GM23338 (cell line): ENCODE measurements around the gene CHRM4. TPM values are rescaled to one million over a fixed set of nuclear protein-coding genes. Genes with fewer than 3 reads are reported as not detected.

Experiments used
- ATAC-seq: fragments of 200-7000 bp; cut with Tn5 transposase; 3 replicates; pipeline ENCODE4 v1.9.1; 2020
- DNase-seq: peaks from one replicate; pipeline ENCODE4 v3.0.0-alpha.2; 2015; ENCODE audit warnings: low spot score
- H2AFZ ChIP-seq: fragments of 200-600 bp; sonication (generic); 2 replicates; pipeline ENCODE4 v1.8.0; 2016; ENCODE audit warnings: antibody characterized with exemption, mild to moderate bottlenecking, moderate library complexity
- H3F3A ChIP-seq: fragments of 200-600 bp; sonication (generic); replicated peaks from 2 replicates; pipeline ENCODE4 v1.8.0; 2017; ENCODE audit warnings: antibody characterized with exemption, mixed run types, low read depth
- H3K27ac ChIP-seq: fragments of 200-600 bp; sonication (generic); 2 replicates; pipeline ENCODE4 v1.6.1; 2016; ENCODE audit warnings: low read depth
- H3K27me3 ChIP-seq: fragments of 200-600 bp; sonication (generic); 2 replicates; pipeline ENCODE4 v1.8.0; 2016; ENCODE audit warnings: mild to moderate bottlenecking, mixed run types, moderate library complexity; ENCODE audit not compliant: insufficient read depth
- H3K36me3 ChIP-seq: fragments of 200-600 bp; sonication (generic); 2 replicates; pipeline ENCODE4 v1.8.0; 2016; ENCODE audit warnings: mild to moderate bottlenecking; ENCODE audit not compliant: insufficient read depth
- H3K4me1 ChIP-seq: fragments of 200-600 bp; sonication (generic); 2 replicates; pipeline ENCODE4 v1.8.0; 2016; ENCODE audit warnings: mild to moderate bottlenecking, moderate library complexity; ENCODE audit not compliant: insufficient read depth
- H3K4me2 ChIP-seq: fragments of 200-600 bp; sonication (generic); 2 replicates; pipeline ENCODE4 v1.7.1; 2017; ENCODE audit warnings: mixed run types
- H3K4me3 ChIP-seq: fragments of 200-600 bp; sonication (generic); 2 replicates; pipeline ENCODE4 v1.6.1; 2016; ENCODE audit warnings: mixed run types
- H3K79me2 ChIP-seq: fragments of 200-600 bp; sonication (generic); replicated peaks from 2 replicates; pipeline ENCODE4 v1.8.0; 2017; ENCODE audit warnings: mild to moderate bottlenecking; ENCODE audit not compliant: insufficient read depth
- H3K9me2 ChIP-seq: fragments of 200-600 bp; sonication (generic); 2 replicates; pipeline ENCODE4 v1.8.0; 2017; ENCODE audit not compliant: insufficient read depth
- H4K20me1 ChIP-seq: fragments of 200-600 bp; sonication (generic); replicated peaks from 2 replicates; pipeline ENCODE4 v1.8.0; 2017; ENCODE audit warnings: mild to moderate bottlenecking; ENCODE audit not compliant: insufficient read depth
- H3K27ac Mint-ChIP-seq: 2 replicates; pipeline ENCODE4 v1.8.0; 2020; ENCODE audit warnings: inconsistent platforms, mild to moderate bottlenecking, moderate library complexity, mixed read lengths
- H3K27me3 Mint-ChIP-seq: 3 replicates; pipeline ENCODE4 v1.8.0; 2022; ENCODE audit warnings: low read depth, mild to moderate bottlenecking, moderate library complexity, mixed read lengths, inconsistent platforms; ENCODE audit not compliant: insufficient read depth, poor library complexity
- H3K36me3 Mint-ChIP-seq: 3 replicates; pipeline ENCODE4 v1.8.0; 2021; ENCODE audit warnings: low read depth, mild to moderate bottlenecking, inconsistent platforms, moderate library complexity, mixed read lengths
- H3K4me1 Mint-ChIP-seq: 3 replicates; pipeline ENCODE4 v1.8.0; 2020; ENCODE audit warnings: mild to moderate bottlenecking, inconsistent platforms, mixed read lengths
- H3K4me3 Mint-ChIP-seq: 3 replicates; pipeline ENCODE4 v1.8.0; 2021; ENCODE audit warnings: moderate library complexity, mild to moderate bottlenecking, inconsistent platforms, mixed read lengths
- H3K9me3 Mint-ChIP-seq: 3 replicates; pipeline ENCODE4 v1.8.0; 2020; ENCODE audit warnings: moderate library complexity, mild to moderate bottlenecking, inconsistent platforms, mixed read lengths
- CTCF ChIP-seq, 2 experiments: fragments of 200-600 bp in 1 of 2; sonication (generic) in 1 of 2; conservative IDR thresholded peaks; 2 replicates each; pipeline versions ENCODE4 v1.5.1 to v1.6.1; 2016 to 2017; ENCODE audit warnings: antibody characterized with exemption in 2 of 2, low read depth in 2 of 2, mild to moderate bottlenecking in 2 of 2, moderate library complexity in 1 of 2
- ETS1 ChIP-seq: IDR thresholded peaks from 2 replicates; pipeline ENCODE4 v1.6.1; 2016; ENCODE audit warnings: antibody characterized with exemption
- EZH2 ChIP-seq: fragments of 200-600 bp; sonication (generic); IDR thresholded peaks from one replicate; pipeline ENCODE4 v1.8.0; 2017; ENCODE audit warnings: antibody characterized with exemption, mild to moderate bottlenecking, low read depth; ENCODE audit not compliant: unreplicated experiment
- JUNB ChIP-seq: IDR thresholded peaks from one replicate; pipeline ENCODE4 v1.6.1; 2016; ENCODE audit warnings: antibody characterized with exemption; ENCODE audit not compliant: unreplicated experiment
- NANOG ChIP-seq: IDR thresholded peaks from 2 replicates; pipeline ENCODE4 v1.6.1; 2016; ENCODE audit warnings: antibody characterized with exemption, borderline replicate concordance
- POLR2AphosphoS5 ChIP-seq: IDR thresholded peaks from 2 replicates; pipeline ENCODE4 v1.6.1; 2016; ENCODE audit warnings: antibody characterized with exemption, low read depth
- REST ChIP-seq: IDR thresholded peaks from one replicate; pipeline ENCODE4 v1.6.1; 2018; ENCODE audit warnings: antibody characterized with exemption; ENCODE audit not compliant: unreplicated experiment
- STAT1 ChIP-seq: IDR thresholded peaks from one replicate; pipeline ENCODE4 v1.6.1; 2016; ENCODE audit warnings: antibody characterized with exemption; ENCODE audit not compliant: unreplicated experiment
- ZNF114 ChIP-seq: fragments of 250-450 bp; sonication (Bioruptor Pico); IDR thresholded peaks from 2 replicates; pipeline ENCODE4 v1.5.0; 2020; ENCODE audit warnings: mild to moderate bottlenecking, moderate library complexity
- ZNF462 ChIP-seq: fragments of 250-450 bp; sonication (Bioruptor Pico); IDR thresholded peaks from 2 replicates; pipeline ENCODE4 v1.5.0; 2020; ENCODE audit warnings: mild to moderate bottlenecking, moderate library complexity
- polyA plus RNA-seq: library from polyadenylated mRNA; unstranded; fragments of >200 nt; fragmentation: Nextera tagmentation; extraction: Ambion mirVana; gene quantifications from 2 replicates; pipeline ENCODE4 v1.2.1, GENCODE V29; 2016
- total RNA-seq: library from RNA; depleted of rRNA; stranded (reverse); fragments of >200 nt; shearing (Covaris generic); gene quantifications from 2 replicates; pipeline ENCODE4 v1.2.3, GENCODE V29; 2014

The CHRM4 gene
- total and polyA plus RNA-seq, 2 experiments from 2014 or later, result 0.97 TPM; not detected in 1

- Histone ChIP-seq H3K79me2 (peaks cover 60% of the 10 kb centered on the region), H3K27me3 (no peaks in the 10 kb centered on the region)
- no peak overlapping the region for H3K4me3 Mint-ChIP-seq
Observed at GRCh38 chr11:46361283-46362155, 30.1 kb downstream of the CHRM4 start.

More at GRCh38 chr11:46361283-46362155, 30.1 kb downstream of the CHRM4 start:
- peaks cover 22% of the 10 kb centered on the region for H3K4me1 ChIP-seq
- 0 out of 2 replicates have a peak overlapping the region, but pooled peaks have one; percentile 72 for H3K27ac Mint-ChIP-seq
- peaks cover 3% of the 10 kb centered on the region; the same call in 2 of the 3 replicates for H3K36me3 Mint-ChIP-seq
- H3K4me3 ChIP-seq, result no peak overlapping the region
- H4K20me1 ChIP-seq, result peaks cover 23% of the 10 kb centered on the region
- DNase-seq (no peak), ATAC-seq (peak; percentile 17)
- 0 out of 2 replicates have a peak, but pooled peaks cover 2% of the 10 kb centered on the region for H3F3A ChIP-seq
- H3K4me2 ChIP-seq, result no peak overlapping the region
- peaks cover 7% of the 10 kb centered on the region for H3K27me3 Mint-ChIP-seq
- no peaks in the 10 kb centered on the region for H3K9me3 Mint-ChIP-seq
- H3K36me3 ChIP-seq, result no peaks in the 10 kb centered on the region
- H3K9me2 ChIP-seq, result no peaks in the 10 kb centered on the region
- no peak overlapping the region for H2AFZ ChIP-seq
- TF ChIP-seq ZNF114 (CRISPR knock-in tag), result no peak
- no peak for TF ChIP-seq ZNF462
- no peak for TF ChIP-seq POLR2AphosphoS5
- TF ChIP-seq NANOG, result no peak
- no peak for TF ChIP-seq CTCF (conservative IDR thresholded peaks at IDR 0.05; ENCODE audit: low read depth in 2 of 2)
- no peak for TF ChIP-seq REST
- TF ChIP-seq EZH2, result no peak
- no peak for TF ChIP-seq JUNB
- no peak for TF ChIP-seq STAT1
- TF ChIP-seq ETS1, result no peak
- H3K4me1 Mint-ChIP-seq, result peaks cover 49% of the 10 kb centered on the region
- 0 out of 2 replicates have a peak overlapping the region, but pooled peaks have one; percentile 32 for H3K27ac ChIP-seq
